K562 (cell line): ENCODE data around the gene ZNF586. TPM values are rescaled to one million over a fixed set of nuclear protein-coding genes. Genes with fewer than 3 reads are reported as not detected.
A peak's percentile ranks its signal among the peaks of the same experiment; 100 is the strongest.

Experiments used
- BCLAF1 ChIP-seq, 2 experiments: fragments of 450-650 bp in 1 of 2; IDR thresholded peaks; 2 replicates each; pipeline ENCODE4 v1.6.1; 2011 to 2017; ENCODE audit warnings: low read depth in 2 of 2, antibody characterized with exemption in 1 of 2, borderline replicate concordance in 1 of 2, low read length in 1 of 2, mild to moderate bottlenecking in 1 of 2, mixed read lengths in 1 of 2; ENCODE audit not compliant: control insufficient read depth in 1 of 2
- HOMEZ ChIP-seq: fragments of 250-450 bp; sonication (Bioruptor Pico); IDR thresholded peaks from 2 replicates; pipeline ENCODE4 v1.4.0; 2020; ENCODE audit warnings: mild to moderate bottlenecking, moderate library complexity
- NFYB ChIP-seq: IDR thresholded peaks from 2 replicates; pipeline ENCODE4 v1.6.1; 2011; ENCODE audit warnings: mild to moderate bottlenecking, moderate library complexity; ENCODE audit not compliant: insufficient read length; ENCODE audit errors: extremely low read depth
- RNF219 ChIP-seq: fragments of 250-450 bp; sonication (Bioruptor Pico); IDR thresholded peaks from 2 replicates; pipeline ENCODE4 v1.5.0; 2022; ENCODE audit warnings: mild to moderate bottlenecking
- SMC3 ChIP-seq: conservative IDR thresholded peaks from 2 replicates; pipeline ENCODE4 v1.6.1; 2011; ENCODE audit warnings: low read depth, low read length, improper control_type of control experiment; ENCODE audit not compliant: insufficient read depth
- SRF ChIP-seq, 2 experiments: fragments of 250-450, 450-650 bp in 1 of 2; sonication (Bioruptor Pico) in 1 of 2; sonication (generic) in 1 of 2; formaldehyde crosslinking; IDR thresholded peaks; 2 replicates each; pipeline versions ENCODE4 v1.5.0 to v1.5.1; 2020 to 2022; ENCODE audit warnings: mild to moderate bottlenecking in 1 of 2, missing genetic modification reagents in 1 of 2
- ZBTB40 ChIP-seq, 2 experiments: fragments of 450-650 bp in 1 of 2; sonication (generic) in 1 of 2; formaldehyde crosslinking in 1 of 2; IDR thresholded peaks; 2 replicates each; pipeline versions ENCODE4 v1.7.1 to v1.9.0; 2016 to 2022; ENCODE audit warnings: inconsistent platforms in 1 of 2, mild to moderate bottlenecking in 1 of 2, missing genetic modification reagents in 1 of 2
- ZNF3 ChIP-seq: fragments of 250-450 bp; sonication (Bioruptor Pico); IDR thresholded peaks from 2 replicates; pipeline ENCODE4 v1.5.0; 2021; ENCODE audit warnings: mild to moderate bottlenecking, moderate library complexity
- polyA plus RNA-seq, 8 experiments: library from polyadenylated mRNA; depleted of rRNA in 4 of 8; stranded (reverse) in 5 of 8; unstranded in 3 of 8; fragments of >200 nt; fragmentation: Nextera tagmentation in 2 of 8; fragmentation: Illumina TruSeq in 1 of 8; extraction: Ambion mirVana in 2 of 8; extraction: Trizol in 1 of 8; gene quantifications; 2 replicates each; pipeline versions ENCODE4 v1.2.1 to v1.2.3, GENCODE V29; 2011 to 2014; ENCODE audit warnings: inconsistent platforms in 1 of 8, missing spikeins in 1 of 8
- total RNA-seq, 7 experiments: library from RNA; depleted of rRNA in 6 of 7; stranded (reverse); fragments of >200 nt in 6 of 7; fragmentation: Illumina TruSeq in 2 of 7; extraction: Trizol in 2 of 7; gene quantifications; 2 replicates each; pipeline versions ENCODE4 v1.2.1 to v1.2.3, GENCODE V29; 2011 to 2021; ENCODE audit warnings: low replicate concordance in 1 of 7

The ZNF586 gene
- total and polyA plus RNA-seq, 9 of the 15 experiments (the other 6 are each of a cell fraction or from before 2014, with no cell fraction given): 2.5 to 12.6 (median 8.4) TPM

GRCh38 chr19:57746580-57747471, 22.6 kb upstream of the ZNF586 start, which contains the start of gene ZNF776 (continued):
- TF ChIP-seq ZBTB40 (IDR thresholded peaks at IDR 0.05): peak; percentile 97
- no peak for TF ChIP-seq ZBTB40 (CRISPR knock-in tag; IDR thresholded peaks at IDR 0.05)
- no peak for TF ChIP-seq ZNF3 (CRISPR knock-in tag)
- TF ChIP-seq RNF219 (CRISPR knock-in tag): no peak
- TF ChIP-seq SRF (CRISPR knock-in tag; IDR thresholded peaks at IDR 0.05): no peak
- TF ChIP-seq NFYB: peak; percentile 61
- TF ChIP-seq SMC3: no peak
- no peak for TF ChIP-seq HOMEZ (CRISPR knock-in tag)
- TF ChIP-seq BCLAF1 (IDR thresholded peaks at IDR 0.05; ENCODE audit: borderline replicate concordance in 1 of 2, control insufficient read depth in 1 of 2, low read depth in 2 of 2, low read length in 1 of 2): no peak
